GM23338 (cell line): ENCODE results near the gene NT5C2.

ENCODE experiments used
- CREB1 ChIP-seq: fragments of 250-450 bp; sonication (Bioruptor Pico); IDR thresholded peaks from 2 replicates; pipeline ENCODE4 v1.5.0; 2020; ENCODE audit warnings: low read depth, mild to moderate bottlenecking, moderate library complexity
- NANOG ChIP-seq: IDR thresholded peaks from 2 replicates; pipeline ENCODE4 v1.6.1; 2016; ENCODE audit warnings: antibody characterized with exemption, borderline replicate concordance
- POLR2AphosphoS5 ChIP-seq: IDR thresholded peaks from 2 replicates; pipeline ENCODE4 v1.6.1; 2016; ENCODE audit warnings: antibody characterized with exemption, low read depth
- TF ChIP-seq, protein P1 (sequence below), 2 experiments: fragments of 200-600 bp in 1 of 2; sonication (generic) in 1 of 2; conservative IDR thresholded peaks; 2 replicates each; pipeline versions ENCODE4 v1.5.1 to v1.6.1; 2016 to 2017; ENCODE audit warnings: antibody characterized with exemption in 2 of 2, low read depth in 2 of 2, mild to moderate bottlenecking in 2 of 2, moderate library complexity in 1 of 2
- TF ChIP-seq, protein P2 (sequence below): IDR thresholded peaks from 2 replicates; pipeline ENCODE4 v1.6.1; 2016; ENCODE audit warnings: antibody characterized with exemption

DNA sequence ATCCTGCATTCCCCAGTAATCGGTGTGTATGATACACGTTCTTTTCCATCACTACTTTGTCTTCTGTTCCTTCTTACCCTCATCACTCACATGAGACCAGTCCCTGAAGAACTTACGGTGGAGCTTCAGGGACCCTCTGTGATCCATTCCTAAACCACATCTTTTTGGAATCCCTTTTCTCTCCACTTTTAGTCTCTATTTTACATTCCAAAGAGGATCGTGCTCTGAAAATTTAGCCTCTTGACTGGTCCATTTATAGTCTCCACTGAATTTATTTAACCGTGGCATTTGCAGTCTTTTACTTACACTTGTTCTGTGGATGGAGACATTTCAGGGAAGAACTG lies 109.1 kb downstream of the NT5C2 start:
- TF ChIP-seq, protein P1, sequence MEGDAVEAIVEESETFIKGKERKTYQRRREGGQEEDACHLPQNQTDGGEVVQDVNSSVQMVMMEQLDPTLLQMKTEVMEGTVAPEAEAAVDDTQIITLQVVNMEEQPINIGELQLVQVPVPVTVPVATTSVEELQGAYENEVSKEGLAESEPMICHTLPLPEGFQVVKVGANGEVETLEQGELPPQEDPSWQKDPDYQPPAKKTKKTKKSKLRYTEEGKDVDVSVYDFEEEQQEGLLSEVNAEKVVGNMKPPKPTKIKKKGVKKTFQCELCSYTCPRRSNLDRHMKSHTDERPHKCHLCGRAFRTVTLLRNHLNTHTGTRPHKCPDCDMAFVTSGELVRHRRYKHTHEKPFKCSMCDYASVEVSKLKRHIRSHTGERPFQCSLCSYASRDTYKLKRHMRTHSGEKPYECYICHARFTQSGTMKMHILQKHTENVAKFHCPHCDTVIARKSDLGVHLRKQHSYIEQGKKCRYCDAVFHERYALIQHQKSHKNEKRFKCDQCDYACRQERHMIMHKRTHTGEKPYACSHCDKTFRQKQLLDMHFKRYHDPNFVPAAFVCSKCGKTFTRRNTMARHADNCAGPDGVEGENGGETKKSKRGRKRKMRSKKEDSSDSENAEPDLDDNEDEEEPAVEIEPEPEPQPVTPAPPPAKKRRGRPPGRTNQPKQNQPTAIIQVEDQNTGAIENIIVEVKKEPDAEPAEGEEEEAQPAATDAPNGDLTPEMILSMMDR (conservative IDR thresholded peaks at IDR 0.05; ENCODE audit: low read depth in 2 of 2) = no peak
- no peak for TF ChIP-seq CREB1 (CRISPR knock-in tag)
- TF ChIP-seq POLR2AphosphoS5 = no peak
- TF ChIP-seq, protein P2, sequence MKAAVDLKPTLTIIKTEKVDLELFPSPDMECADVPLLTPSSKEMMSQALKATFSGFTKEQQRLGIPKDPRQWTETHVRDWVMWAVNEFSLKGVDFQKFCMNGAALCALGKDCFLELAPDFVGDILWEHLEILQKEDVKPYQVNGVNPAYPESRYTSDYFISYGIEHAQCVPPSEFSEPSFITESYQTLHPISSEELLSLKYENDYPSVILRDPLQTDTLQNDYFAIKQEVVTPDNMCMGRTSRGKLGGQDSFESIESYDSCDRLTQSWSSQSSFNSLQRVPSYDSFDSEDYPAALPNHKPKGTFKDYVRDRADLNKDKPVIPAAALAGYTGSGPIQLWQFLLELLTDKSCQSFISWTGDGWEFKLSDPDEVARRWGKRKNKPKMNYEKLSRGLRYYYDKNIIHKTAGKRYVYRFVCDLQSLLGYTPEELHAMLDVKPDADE = no peak
- TF ChIP-seq NANOG = no peak
